Peyer's patch (tissue), 4 donors: Measurements from ENCODE around the gene ZFP92.

Experiments used
- POLR2A ChIP-seq, 2 donors: fragments of 450-650 bp; IDR thresholded peaks; one replicate each; pipeline ENCODE4 v1.5.1; 2017; ENCODE audit warnings: antibody characterized with exemption in 2 of 2, mild to moderate bottlenecking in 2 of 2, moderate library complexity in 2 of 2
- TF ChIP-seq, protein P1 (sequence below), 6 experiments: fragments of 450-650 bp in 4 of 6; fragments of 200-600 bp in 2 of 6; sonication (generic) in 1 of 6; IDR thresholded peaks; one replicate each; pipeline ENCODE4 v1.5.1; 2017 to 2019; ENCODE audit warnings: antibody characterized with exemption in 6 of 6, mild to moderate bottlenecking in 3 of 6, moderate library complexity in 1 of 6

DNA sequence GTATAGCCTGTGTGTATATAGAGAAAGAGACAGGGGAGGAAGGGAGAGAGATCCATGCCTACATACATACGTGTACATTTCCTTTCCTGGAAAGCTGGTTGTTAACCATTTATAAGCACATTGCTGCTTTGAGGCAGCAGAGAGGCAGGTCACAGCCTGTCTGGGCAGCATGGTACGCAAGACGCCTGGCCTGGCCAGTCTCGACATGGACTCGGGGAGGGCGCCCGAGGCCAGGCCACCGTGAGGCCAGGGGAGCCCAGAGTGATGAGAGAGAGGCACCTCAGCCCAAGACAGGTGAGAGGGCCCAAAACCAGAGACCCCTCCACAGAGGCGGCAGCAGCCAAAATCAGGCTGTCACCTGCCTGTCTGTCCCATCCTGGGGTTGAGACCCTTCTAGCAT, 30.7 kb downstream of the ZFP92 start:
- TF ChIP-seq, protein P1, sequence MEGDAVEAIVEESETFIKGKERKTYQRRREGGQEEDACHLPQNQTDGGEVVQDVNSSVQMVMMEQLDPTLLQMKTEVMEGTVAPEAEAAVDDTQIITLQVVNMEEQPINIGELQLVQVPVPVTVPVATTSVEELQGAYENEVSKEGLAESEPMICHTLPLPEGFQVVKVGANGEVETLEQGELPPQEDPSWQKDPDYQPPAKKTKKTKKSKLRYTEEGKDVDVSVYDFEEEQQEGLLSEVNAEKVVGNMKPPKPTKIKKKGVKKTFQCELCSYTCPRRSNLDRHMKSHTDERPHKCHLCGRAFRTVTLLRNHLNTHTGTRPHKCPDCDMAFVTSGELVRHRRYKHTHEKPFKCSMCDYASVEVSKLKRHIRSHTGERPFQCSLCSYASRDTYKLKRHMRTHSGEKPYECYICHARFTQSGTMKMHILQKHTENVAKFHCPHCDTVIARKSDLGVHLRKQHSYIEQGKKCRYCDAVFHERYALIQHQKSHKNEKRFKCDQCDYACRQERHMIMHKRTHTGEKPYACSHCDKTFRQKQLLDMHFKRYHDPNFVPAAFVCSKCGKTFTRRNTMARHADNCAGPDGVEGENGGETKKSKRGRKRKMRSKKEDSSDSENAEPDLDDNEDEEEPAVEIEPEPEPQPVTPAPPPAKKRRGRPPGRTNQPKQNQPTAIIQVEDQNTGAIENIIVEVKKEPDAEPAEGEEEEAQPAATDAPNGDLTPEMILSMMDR (IDR thresholded peaks at IDR 0.05): no peak
- no peak for TF ChIP-seq POLR2A (IDR thresholded peaks at IDR 0.05)
